ENCODE results near the gene GGTLC1.
"Not testable (repeated sequence)": the region's sequence is repeated elsewhere in the genome, so short reads cannot be mapped to it uniquely, and the experiment has no call there.

The GGTLC1 gene
- 0 reads per million in 3 experiments for total RNA-seq

DNA sequence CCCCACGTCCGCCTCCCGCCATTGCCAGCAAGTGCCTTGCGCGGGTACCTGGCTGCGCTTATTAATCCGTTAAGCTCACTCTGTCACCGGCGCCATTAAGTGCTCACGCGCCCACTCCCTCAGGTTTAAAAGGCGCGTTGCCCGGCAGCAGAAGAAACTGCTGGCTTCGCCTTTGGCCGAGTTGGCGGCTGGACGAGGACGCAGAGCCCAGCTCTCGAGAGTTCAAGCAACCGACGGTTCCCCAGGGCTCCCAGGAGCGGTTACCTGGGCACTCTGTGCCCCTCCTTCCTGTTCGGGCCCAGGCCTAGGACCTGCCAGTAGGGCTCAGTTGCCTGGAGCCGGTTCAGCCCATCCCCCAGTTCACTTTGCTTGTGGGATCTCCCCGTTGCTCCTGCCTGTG, at the start of gene GGTLC1:
TSS of gene GGTLC1 (minus strand) at position 219 of the 400 bp plus-strand sequence. CDS start 2,168 bp downstream, outside the sequence.
- no peak for DNase-seq

DNA sequence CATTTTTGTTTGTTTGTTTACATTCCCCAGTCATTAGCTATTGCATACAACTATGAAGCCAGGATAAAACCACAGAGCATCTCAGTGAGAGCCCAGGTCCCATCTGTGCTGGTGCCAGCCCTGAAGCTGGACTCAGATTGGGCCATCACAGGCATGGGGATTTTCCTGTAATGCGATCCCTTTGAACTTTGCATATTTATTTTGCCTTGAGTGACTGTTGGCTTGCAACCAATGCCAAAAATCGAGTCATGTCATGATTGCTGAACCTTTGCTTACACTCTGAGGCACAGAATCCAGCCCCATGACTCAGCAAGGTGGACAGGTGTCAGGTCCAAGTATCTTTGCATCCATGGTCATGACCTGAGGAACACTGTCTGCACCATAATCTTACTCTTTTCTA, 46.2 kb upstream of the GGTLC1 start:
- DNase-seq: no peak

DNA sequence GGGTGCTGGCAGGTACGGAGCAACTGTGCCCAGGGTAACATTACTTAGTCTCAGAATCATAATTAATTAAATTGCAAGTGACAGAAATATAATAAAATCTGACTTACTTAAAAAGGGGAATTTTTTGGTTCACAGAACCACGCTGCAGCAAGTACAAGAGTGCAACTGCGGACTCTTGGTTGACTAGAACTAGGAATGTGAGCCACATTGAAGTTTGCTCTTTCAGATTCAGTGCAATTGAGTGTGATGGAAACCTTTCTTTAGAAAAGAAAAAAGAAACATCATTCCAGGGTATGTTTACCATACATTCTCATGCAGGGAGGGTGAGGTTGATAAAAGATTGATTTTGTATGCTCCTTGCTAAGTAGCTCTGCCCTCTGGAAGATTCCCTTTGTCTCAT, 45.0 kb upstream of the GGTLC1 start:
- DNase-seq: no peak

DNA sequence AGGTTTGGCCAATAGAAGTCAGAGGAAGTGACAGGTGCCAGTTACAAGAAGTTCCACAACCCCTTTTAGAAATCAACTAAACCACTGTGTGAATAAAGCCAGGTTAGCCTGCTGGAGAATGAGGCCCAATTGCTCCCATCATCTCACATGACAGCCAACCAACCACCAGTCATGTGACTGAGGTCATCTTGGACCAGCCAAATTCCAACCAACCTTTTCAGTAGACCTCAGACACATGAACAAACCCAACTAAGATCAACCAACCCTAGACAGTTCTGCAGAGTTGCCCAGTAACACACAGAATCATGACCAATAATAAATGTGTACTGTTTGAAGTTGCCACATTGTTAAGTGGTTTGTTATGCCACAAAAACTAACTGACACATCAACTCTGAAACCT, 44.6 kb upstream of the GGTLC1 start:
- DNase-seq: no peak

DNA sequence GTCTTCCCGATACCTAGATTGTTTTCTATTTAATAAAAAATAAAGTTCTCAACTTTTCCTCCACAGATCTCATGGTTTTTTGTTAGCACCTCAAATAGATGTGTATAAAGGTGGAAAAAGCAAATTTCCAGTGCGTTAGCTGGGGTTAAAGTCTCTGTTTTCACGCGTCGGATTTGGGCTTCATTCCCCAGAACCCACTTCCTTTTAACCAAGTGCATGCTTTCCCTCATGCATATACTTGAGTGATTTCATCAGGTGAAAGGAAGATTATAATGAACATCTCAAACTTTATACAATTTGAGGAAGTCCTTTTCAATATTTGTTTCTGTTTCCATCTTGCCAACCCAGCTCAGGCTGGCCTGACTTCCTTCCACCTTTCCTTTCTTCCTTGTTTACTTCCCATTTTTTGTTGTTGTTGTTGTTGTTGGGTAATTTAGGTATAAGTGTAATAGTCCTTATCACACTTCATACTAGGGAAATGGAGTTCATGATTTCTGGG, 43.9 kb upstream of the GGTLC1 start:
- DNase-seq: no peak

DNA sequence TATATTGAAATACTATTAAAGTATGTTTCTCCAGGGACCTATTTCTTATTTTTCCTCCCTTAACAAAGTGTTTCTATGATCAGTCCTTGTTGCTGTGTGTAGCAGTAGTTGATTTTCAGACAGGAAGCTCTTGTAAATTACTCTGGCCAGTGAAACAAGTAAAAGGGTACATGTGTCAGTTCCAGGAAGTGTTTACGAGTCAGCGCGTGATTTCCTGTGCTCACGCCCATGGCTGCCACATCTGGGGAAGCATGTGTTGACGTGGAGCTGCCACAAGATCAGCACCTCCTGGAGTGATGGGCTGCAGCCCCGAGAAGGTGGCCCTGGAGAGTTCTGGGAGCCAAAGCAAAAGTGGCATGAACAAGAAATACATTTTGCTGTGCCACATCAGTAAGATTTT, 38.6 kb upstream of the GGTLC1 start:
- DNase-seq: peak; percentile 85

DNA sequence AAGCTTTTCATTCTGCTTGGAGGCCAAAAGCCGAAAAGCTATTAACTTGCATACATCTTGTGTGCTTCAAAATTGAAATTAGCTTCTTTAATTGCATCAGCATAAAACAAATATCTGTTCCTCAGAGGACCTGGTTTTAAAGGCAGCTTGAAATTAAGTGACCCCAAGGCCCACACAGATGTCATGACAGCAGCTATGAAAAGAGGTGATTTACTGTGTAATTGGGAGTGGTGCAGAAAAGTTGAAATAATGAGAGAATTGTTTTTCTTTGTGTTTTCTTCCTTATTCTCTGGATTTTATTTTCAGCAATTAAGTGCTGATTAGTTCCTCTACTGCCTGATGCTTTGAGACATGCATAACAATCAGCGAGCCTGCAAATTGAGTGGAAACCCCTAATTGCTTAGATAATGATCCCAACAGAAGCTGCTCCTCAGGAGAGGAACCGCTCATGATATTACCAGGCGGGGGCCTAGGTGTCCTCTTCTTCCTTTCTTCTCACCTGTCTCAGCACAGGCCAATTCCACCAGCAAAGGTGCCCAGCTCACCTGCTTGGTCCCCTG, 34.1 kb upstream of the GGTLC1 start:
- no peak for DNase-seq

DNA sequence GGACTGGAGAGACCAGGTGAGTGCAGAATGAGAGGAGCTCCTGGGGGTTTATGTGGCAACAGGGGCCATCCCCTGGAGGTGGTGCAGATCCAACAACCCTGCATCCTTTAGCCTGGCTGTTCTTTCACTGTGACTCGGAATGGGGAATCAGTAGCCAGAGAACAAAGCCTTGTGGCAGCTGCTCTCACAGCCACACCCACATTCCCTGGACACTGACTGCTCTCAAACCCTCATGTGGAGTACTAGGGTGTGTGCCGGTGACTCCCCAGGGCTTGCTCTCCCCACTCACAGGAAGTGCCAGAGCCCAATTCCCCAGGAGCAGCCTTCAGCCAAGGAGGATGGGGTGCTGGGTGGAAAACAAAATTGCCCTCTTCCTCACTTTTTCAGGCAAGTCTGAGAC, 30.2 kb upstream of the GGTLC1 start:
- no peak for DNase-seq

DNA sequence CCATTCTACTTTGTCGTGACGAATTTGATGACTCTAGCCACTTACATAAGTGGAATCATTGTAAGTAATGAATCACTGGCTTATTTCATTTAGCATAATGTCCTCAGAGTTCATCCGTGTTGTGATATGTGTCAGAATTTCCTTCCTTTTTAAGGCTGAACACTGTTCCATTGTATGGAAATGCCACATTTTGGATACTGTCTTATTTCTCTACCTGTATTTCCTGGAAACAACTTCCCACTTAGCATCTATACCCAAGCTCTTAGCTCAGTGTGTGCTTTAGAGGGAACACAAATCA, 28.8 kb upstream of the GGTLC1 start:
- no peak for DNase-seq

DNA sequence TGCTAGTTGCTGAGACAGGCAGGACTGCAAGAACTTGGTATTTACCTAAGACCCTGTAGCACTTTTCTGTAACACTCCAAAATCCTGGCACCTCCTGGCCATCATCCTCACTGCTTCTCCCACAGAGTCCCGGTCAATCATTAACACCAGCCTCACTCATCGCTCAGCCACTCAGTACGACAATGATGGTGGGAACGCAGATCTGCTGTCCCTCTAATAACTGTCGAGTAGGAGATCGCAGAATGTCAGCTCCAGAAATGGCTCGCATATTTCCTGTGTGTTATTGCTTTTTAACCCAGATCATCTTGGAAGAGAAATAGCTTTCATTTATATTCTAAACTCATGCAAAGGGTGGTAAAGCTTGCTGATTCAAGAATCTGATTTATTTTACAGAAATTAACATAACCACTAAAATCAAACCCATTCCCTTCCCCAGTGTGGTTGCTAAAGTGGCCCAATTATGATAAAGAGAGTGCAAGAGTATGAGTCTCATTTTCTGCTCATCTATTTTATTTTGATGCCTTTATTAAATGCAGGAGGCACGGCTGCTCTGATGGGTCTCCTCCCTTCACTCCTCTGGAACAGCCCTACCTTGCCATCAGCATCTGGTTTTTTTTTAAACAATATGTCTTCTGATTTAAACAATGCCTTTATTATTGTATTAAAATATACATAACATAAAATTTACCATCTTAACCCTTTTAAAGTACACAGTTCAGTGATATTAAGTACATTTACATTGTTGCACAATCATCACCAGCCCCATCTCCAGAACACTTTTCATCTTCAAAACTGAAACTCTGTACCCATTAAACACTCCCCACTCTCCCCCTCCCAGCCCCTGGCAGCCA, 28.3 kb upstream of the GGTLC1 start:
- DNase-seq: no peak

DNA sequence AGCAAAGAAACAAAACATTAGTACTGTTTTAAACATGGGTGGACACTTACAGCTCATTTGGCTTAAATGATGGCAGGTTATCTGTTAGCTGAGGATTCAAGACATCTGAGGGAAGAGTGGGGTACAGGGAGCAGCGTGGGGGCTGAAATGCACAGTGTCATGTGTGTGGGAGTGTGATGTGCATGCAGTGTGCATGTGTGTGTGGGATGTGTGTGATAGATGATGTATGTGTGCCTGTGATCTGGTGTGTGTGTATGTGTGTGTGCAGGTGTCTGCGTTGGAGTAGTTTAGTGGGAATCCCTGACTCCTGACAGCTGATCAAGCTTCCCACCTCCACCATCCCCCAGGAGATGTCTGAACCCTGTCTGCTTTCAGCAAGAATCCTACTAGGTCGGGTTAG, 25.4 kb upstream of the GGTLC1 start:
- no peak for DNase-seq

DNA sequence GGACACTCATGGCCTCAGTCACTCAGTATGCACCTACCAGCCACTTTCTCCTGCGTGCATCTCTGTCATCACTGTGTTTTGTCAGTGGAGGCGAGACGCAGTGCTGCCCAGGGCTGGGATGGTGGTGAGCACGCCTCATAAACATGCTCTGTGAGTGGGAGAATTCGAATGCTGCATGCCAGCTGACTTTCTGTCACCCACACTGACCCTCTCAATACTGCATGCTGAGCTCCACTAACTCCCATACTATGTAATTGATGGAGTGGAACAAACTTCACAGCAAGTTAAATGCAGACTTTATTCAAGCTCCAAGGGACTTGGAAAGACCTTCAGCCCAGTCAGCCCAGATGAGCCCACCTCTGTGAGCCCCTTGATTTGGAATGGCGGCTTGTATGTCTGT, 22.7 kb upstream of the GGTLC1 start:
- DNase-seq: no peak

DNA sequence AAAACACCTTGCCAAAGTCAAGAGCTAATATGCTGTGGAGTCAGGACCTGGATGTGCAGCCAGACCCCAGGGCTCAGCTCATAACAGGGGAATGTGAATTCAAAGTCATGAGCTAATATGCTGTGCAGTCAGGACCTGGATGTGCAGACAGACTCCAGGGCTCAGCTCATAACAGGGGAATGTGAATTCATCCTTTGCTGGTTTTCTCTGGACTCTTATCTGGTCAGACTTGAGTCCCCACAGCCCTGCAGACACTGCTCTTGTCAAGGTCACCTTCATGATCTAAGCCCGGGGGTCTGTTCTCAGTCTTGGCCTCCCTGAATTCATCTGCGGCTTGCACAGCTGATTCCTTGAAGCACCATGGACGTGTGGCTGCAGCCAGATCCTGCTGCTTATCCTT, 19.2 kb upstream of the GGTLC1 start:
- DNase-seq: no peak

DNA sequence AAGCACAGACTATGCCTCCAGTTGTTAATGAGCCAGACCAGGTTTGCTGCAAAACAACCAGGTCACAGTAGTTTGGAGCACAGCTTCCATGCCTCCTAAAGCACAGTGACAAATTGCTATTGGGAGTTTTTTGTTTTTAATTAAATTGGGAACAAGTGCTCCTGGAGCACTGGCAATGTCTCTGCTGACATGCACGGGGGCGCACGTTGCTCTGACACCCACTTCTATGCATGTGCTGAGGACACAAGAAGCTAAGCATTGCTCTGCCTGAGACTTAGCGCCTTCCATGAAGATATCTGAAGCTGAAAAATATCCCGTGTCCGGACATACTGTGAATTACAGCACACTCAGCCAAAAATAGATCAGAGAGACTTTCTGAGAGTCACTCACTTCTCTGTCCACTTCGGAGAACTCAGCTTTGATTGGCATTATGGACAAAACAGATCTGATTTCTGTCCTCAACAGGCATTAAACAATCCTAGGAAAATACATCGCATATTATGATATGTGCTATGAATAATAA, 18.6 kb upstream of the GGTLC1 start:
- no peak for DNase-seq

DNA sequence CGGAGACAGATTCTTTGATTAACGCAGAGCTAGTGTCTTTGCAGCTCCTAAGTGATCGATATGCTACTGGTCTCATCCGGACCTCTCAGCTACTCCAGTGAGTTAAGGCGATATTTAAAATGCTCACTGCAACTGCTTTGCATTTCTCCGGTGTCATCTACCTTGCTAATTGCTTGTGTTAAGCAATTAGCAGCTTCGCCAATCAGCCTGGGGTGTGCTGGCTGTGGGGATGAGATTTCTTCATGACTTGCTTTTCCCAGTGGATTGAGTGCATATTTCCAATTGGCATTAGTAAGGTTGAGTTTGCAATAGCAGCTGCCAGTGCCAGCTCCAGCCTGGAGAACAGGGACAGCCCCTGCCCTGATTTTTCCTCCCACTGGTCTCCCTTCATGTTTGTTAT, 18.0 kb upstream of the GGTLC1 start:
- no peak for DNase-seq

DNA sequence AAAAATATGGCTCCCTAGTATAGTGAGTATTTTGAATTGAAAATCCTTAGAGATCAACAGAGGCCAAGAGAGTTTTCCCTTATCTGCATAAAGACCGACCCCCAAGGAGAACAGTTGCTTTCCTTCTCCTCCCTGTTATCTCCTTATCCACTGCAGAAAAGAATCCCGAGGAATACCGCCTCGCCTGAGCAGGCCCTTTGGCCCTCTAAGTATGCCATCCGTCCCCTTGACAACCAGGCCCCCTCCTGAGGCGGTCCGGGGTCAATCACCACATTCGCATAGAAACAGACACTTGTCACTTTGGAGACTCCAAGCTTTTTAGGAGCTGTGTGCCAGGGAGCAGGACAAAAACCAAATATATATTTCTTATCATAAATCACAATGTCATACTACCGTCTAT, 15.9 kb upstream of the GGTLC1 start:
- no peak for DNase-seq

DNA sequence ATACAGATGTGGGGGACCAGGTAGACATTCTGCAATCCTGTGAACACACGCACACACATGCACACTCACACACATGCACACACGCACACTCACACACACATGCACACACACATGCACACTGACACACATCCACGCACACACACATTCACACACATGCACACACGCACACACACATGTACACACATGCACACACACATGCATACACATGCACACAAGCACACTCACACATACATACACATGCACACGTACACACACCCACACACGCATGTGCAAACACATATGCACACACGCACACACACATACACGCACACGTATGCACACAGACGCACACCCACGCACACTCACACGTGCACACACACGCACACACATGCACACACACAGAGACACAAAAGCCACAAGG, 14.3 kb upstream of the GGTLC1 start:
- no peak for DNase-seq

DNA sequence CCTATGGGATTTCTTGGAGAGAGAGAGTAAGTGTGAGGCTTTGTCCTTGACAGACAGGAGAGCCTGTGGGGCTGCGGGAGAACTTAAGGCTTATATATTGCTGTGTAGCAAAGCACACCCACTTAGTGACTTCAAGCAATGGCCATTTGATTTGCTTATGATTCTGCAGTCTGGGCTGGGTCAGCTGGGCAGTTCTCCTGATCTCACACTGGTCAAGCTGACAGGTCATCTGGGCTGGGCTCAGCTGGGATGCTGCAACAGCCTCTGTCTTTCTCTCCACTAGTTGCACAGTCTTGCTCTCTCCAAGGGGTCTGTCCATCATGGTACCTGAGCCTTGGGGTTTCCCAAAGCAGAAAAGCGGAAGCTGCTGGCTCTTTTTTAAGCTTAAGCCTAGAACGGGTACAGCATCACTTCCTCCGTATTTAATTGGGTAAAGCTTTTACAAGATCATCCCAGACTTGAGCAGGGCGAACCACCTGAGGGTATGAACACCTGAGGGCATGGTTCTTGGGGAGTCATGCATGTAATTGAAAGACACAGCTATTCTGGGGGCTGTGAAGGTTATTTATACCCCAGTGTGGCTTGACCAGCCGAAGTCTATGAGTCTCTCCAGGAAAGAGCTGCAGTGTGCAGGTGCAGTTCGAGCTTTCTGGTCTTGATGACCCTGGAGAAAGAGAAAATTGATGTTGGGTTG, 13.3 kb upstream of the GGTLC1 start:
- no peak for DNase-seq

DNA sequence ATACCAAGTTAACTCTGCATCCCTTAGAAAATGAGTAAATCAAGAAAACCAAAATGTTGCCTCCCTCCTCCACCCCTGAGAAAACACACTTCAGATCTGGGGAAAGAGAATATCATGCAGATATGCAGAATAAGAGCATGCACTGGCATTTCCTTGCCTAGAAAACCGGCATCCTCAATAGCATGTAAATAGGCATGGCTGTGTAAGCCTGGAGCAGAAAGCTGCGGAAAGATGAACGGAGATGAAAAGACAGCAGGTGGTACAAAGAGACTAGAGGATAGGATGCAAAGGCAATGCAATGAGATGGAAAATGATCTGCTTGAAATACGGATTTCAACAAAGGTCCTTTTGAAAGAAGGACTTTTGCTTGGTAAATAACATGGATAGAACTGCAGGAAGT, 10.3 kb upstream of the GGTLC1 start:
- no peak for DNase-seq

DNA sequence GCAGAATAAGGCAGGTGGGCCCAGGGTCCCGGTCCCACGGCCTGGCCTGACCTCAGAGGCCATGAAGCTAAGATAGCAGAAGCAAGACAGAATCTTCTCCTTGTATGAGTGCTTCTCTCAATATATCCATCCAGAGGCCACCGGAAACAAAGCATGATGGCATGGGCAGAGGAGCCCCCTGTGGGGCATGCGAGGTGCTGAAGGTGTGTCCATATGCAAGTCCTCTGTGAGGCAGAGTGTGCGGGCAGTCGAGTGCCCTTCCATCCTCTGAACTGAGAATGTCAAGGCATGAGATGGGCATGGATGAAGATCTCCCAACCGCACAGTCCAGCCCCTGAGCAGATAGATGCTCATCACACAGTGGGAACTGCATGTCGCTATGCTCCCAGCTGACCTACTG, 9.8 kb upstream of the GGTLC1 start:
- DNase-seq: no peak

DNA sequence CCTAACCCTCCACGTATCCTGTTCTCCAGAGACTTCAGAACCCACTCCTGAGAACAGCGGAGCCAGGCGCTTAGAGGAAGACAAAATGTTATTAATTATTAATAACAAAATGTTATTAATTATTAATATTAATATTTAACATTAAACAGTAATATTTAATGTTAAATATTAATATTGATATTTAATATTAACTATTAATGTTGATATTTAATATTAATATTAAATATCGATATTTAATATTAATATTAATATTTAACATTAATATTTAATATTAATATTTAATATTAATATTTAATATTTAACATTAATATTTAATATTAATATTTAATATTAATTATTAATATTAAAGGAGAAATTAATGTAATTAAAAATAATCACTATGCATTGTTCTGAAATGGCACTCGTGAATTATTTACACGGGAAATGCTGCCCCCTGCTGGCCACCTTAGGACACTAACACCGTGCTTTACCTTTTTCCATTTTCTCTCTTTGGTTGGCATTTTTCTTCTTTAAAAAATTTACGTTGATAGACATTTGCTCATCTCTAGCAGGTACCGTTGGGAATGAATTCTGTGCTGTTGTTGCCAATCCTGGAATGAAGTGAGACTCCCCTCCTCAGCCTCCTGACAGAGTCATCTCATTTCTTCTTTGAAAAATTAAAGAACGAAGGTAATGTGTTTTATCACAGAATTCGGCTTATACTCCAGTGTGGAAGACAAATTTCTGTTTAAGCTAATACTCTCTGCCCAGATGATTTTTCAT, 7.5 kb upstream of the GGTLC1 start:
- DNase-seq: peak; percentile 23

DNA sequence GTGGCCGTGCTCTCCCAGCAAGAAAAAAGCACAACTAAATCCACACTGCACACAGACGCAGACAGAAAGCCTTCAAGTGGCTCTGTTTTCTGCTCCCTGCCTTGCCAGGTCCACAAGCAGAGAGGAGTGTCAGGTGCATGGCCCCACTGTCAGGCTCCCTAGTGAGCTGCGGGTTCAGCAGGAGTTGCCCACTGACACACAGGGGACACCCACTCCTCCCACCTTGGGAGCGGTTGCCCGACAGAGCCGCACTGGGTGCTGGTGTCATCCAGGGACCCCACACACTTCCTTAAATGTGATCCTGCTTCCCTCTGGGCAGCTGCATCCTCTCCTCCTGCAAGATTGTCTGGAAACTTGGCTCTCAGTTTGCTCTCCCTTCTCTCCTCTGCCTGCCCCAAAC, 6.7 kb upstream of the GGTLC1 start:
- DNase-seq: not testable (repeated sequence)

DNA sequence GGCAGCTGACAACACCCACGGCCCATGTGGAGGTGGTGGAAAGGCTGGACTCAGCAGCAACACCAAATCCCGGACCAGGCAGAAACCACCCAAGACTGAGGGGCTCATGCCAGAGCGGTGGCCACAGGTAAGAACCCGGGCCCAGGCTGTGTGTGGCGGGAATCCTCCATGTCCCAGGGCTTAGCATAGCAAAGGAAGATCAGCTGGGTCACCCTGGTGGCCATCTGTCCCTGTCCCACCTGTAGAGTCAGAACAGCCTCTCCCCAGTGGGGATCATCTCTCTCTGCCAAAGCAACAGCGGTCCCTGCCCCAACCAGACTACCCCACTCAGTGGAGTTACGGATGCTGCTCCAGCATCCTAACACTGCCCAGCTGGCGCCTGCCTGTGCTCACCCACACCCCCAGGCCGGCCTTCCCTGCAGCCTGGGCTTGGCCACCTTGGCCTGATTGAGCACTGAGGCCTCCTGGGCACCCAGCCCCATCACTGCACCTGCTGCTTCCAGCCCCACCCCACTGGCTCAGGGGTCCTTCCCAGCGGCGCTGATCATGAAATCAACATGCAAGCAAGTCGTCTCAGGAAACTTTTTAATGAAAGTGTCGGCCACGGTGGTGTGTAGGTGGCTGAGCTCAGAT, 5.5 kb upstream of the GGTLC1 start:
- not testable (repeated sequence) for DNase-seq

All from central memory CD4-positive, alpha-beta T cell (primary cell).